Measurements from ENCODE around the gene SLC24A3.

- TF ChIP-seq, protein P1, sequence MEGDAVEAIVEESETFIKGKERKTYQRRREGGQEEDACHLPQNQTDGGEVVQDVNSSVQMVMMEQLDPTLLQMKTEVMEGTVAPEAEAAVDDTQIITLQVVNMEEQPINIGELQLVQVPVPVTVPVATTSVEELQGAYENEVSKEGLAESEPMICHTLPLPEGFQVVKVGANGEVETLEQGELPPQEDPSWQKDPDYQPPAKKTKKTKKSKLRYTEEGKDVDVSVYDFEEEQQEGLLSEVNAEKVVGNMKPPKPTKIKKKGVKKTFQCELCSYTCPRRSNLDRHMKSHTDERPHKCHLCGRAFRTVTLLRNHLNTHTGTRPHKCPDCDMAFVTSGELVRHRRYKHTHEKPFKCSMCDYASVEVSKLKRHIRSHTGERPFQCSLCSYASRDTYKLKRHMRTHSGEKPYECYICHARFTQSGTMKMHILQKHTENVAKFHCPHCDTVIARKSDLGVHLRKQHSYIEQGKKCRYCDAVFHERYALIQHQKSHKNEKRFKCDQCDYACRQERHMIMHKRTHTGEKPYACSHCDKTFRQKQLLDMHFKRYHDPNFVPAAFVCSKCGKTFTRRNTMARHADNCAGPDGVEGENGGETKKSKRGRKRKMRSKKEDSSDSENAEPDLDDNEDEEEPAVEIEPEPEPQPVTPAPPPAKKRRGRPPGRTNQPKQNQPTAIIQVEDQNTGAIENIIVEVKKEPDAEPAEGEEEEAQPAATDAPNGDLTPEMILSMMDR (IDR thresholded peaks at IDR 0.05): no peak
- TF ChIP-seq EP300 (IDR thresholded peaks at IDR 0.05): no peak
Observed at GRCh38 chr20:19407736-19408135, 195.3 kb downstream of the SLC24A3 start.

All from sigmoid colon (tissue), 4 donors.